Nephron (organoid): ENCODE measurements around the gene TTC39C.

Source experiments
- H3K27ac Mint-ChIP-seq, 3 experiments: 2 replicates each; pipeline ENCODE4 v1.8.0; 2020; ENCODE audit warnings: mixed read lengths in 3 of 3, mild to moderate bottlenecking in 2 of 3, moderate library complexity in 1 of 3
- H3K27me3 Mint-ChIP-seq: 2 replicates; pipeline ENCODE4 v1.8.0; 2021; ENCODE audit warnings: low read depth, mild to moderate bottlenecking, moderate library complexity, mixed read lengths
- H3K36me3 Mint-ChIP-seq: 2 replicates; pipeline ENCODE4 v1.8.0; 2020; ENCODE audit warnings: low read depth, mixed read lengths
- H3K4me1 Mint-ChIP-seq: 2 replicates; pipeline ENCODE4 v1.8.0; 2020; ENCODE audit warnings: mixed read lengths
- H3K4me3 Mint-ChIP-seq, 3 experiments: 2 replicates each; pipeline ENCODE4 v1.8.0; 2020; ENCODE audit warnings: mild to moderate bottlenecking in 3 of 3, mixed read lengths in 3 of 3, moderate library complexity in 2 of 3
- H3K9me3 Mint-ChIP-seq: 2 replicates; pipeline ENCODE4 v1.8.0; 2020; ENCODE audit warnings: mixed read lengths
- TF ChIP-seq, protein P1 (sequence below), 3 experiments: fragments of 200-600 bp; sonication (generic); IDR thresholded peaks; one replicate each; pipeline ENCODE4 v1.5.0; 2021; ENCODE audit warnings: antibody characterized with exemption in 3 of 3; ENCODE audit not compliant: unreplicated experiment in 3 of 3

TTC39C gene

DNA sequence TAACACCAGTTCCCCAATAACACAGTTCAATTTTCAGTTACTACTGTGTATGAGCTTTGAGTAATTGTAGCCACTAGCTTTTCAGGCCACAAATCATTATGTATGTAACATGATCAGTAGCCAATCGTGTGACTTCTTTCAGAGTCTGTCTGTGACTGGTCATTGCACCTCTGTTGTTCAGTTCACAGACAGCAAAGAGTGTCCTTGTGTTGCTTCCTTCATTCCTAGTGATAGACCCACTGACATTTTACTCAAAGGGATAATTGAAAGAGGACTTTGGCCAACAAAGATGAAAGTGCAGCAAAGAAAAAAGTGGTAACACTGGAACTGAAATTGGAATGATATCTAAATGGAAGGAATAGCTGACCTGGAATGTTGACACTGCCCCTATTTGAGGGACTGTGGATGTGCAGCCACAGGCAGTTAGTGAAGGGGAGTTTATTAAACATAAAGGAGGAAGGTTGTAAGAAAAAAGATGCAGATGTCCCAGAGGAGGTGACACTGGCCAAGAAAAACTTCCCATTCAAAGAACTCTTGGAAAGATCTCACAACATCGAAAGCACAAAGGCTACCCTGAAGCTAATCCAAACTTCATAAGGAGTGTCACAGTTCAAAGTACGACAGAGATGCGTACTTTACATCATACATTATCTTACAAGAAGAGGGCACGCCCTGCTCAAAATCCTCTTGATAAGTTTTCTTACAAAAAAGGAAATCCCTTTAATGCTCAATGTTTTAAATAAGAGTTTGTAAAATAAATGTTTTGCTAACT is 19.3 kb downstream of the TTC39C start:
- Mint-ChIP-seq H3K27ac (no peak overlapping the region), H3K9me3 (peaks cover 14% of the 10 kb centered on the region)

DNA sequence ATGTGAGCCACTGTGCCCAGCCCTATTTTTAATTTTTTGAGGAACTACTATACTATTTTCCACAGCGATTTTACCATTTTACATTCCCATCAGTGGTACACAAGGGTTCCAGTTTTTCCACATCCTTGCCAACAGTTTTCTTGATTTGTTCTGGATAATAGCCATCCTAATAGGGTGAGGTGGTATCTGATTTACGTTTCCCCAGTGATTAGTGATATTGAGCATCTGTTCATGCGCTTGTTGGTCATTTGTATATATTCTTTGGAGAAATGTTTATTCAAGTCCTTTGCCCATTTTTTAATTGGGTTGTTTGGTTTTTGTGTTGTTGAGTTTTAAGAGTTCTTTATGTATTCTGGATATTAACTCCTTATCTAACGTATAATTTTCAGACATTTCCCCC is 20.8 kb downstream of the TTC39C start:
- no peak overlapping the region for H3K27ac Mint-ChIP-seq
- no peaks in the 10 kb centered on the region for H3K4me1 Mint-ChIP-seq
- peaks cover 14% of the 10 kb centered on the region for H3K9me3 Mint-ChIP-seq
- no peak overlapping the region for H3K4me3 Mint-ChIP-seq
- TF ChIP-seq, protein P1, sequence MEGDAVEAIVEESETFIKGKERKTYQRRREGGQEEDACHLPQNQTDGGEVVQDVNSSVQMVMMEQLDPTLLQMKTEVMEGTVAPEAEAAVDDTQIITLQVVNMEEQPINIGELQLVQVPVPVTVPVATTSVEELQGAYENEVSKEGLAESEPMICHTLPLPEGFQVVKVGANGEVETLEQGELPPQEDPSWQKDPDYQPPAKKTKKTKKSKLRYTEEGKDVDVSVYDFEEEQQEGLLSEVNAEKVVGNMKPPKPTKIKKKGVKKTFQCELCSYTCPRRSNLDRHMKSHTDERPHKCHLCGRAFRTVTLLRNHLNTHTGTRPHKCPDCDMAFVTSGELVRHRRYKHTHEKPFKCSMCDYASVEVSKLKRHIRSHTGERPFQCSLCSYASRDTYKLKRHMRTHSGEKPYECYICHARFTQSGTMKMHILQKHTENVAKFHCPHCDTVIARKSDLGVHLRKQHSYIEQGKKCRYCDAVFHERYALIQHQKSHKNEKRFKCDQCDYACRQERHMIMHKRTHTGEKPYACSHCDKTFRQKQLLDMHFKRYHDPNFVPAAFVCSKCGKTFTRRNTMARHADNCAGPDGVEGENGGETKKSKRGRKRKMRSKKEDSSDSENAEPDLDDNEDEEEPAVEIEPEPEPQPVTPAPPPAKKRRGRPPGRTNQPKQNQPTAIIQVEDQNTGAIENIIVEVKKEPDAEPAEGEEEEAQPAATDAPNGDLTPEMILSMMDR (IDR thresholded peaks at IDR 0.05; ENCODE audit: unreplicated experiment in 3 of 3) = no peak
- peaks cover 4% of the 10 kb centered on the region for H3K36me3 Mint-ChIP-seq
- H3K27me3 Mint-ChIP-seq = no peaks in the 10 kb centered on the region

More for the DNA sequence above, 19.3 kb downstream of the TTC39C start:
- Mint-ChIP-seq H3K27me3 (no peaks in the 10 kb centered on the region), H3K36me3 (peaks cover 4% of the 10 kb centered on the region), H3K4me3 (no peak overlapping the region), H3K4me1 (no peaks in the 10 kb centered on the region)
- TF ChIP-seq, protein P1 (IDR thresholded peaks at IDR 0.05; ENCODE audit: unreplicated experiment in 3 of 3) = no peak

- no peaks in the 10 kb centered on the region for H3K27me3 Mint-ChIP-seq
- TF ChIP-seq, protein P1 (IDR thresholded peaks at IDR 0.05; ENCODE audit: unreplicated experiment in 3 of 3) = no peak
- peaks cover 4% of the 10 kb centered on the region for H3K4me1 Mint-ChIP-seq
- H3K4me3 Mint-ChIP-seq = no peak overlapping the region
- H3K27ac Mint-ChIP-seq = no peak overlapping the region
- peaks cover under 1% of the 10 kb centered on the region for H3K36me3 Mint-ChIP-seq
- peaks cover 3% of the 10 kb centered on the region for H3K9me3 Mint-ChIP-seq
Observed at GRCh38 chr18:24039671-24040070, 25.1 kb downstream of the TTC39C start.

GRCh38 chr18:24041691-24042090 is 27.1 kb downstream of the TTC39C start:
- no peaks in the 10 kb centered on the region for H3K36me3 Mint-ChIP-seq
- H3K27ac Mint-ChIP-seq = no peak overlapping the region
- H3K4me3 Mint-ChIP-seq = no peak overlapping the region

GRCh38 chr18:24043403-24043802 is 28.8 kb downstream of the TTC39C start:
- H3K4me1 Mint-ChIP-seq = peaks cover 4% of the 10 kb centered on the region
- no peaks in the 10 kb centered on the region for H3K27me3 Mint-ChIP-seq
- no peaks in the 10 kb centered on the region for H3K36me3 Mint-ChIP-seq
- TF ChIP-seq, protein P1 (IDR thresholded peaks at IDR 0.05; ENCODE audit: unreplicated experiment in 3 of 3) = no peak
- no peaks in the 10 kb centered on the region for H3K9me3 Mint-ChIP-seq
- no peak overlapping the region for H3K27ac Mint-ChIP-seq
- no peak overlapping the region for H3K4me3 Mint-ChIP-seq

More at GRCh38 chr18:24041691-24042090, 27.1 kb downstream of the TTC39C start:
- no peaks in the 10 kb centered on the region for H3K9me3 Mint-ChIP-seq
- TF ChIP-seq, protein P1 (IDR thresholded peaks at IDR 0.05; ENCODE audit: unreplicated experiment in 3 of 3) = no peak
- H3K27me3 Mint-ChIP-seq = no peaks in the 10 kb centered on the region
- H3K4me1 Mint-ChIP-seq = peaks cover 4% of the 10 kb centered on the region

- TF ChIP-seq, protein P1 (IDR thresholded peaks at IDR 0.05; ENCODE audit: unreplicated experiment in 3 of 3) = no peak
- Mint-ChIP-seq H3K4me3 (no peak overlapping the region), H3K9me3 (no peaks in the 10 kb centered on the region), H3K36me3 (no peaks in the 10 kb centered on the region), H3K27me3 (no peaks in the 10 kb centered on the region), H3K4me1 (peaks cover 6% of the 10 kb centered on the region), H3K27ac (no peak overlapping the region)
Observed at GRCh38 chr18:24048261-24048660, 33.7 kb downstream of the TTC39C start.
